ENCODE results near the gene SERPINA4. TPM values are rescaled to one million over a fixed set of nuclear protein-coding genes. Genes with fewer than 3 reads are reported as not detected.

The SERPINA4 gene
- total RNA-seq, 1 experiment from 2014 or later, result 6.3 TPM

DNA sequence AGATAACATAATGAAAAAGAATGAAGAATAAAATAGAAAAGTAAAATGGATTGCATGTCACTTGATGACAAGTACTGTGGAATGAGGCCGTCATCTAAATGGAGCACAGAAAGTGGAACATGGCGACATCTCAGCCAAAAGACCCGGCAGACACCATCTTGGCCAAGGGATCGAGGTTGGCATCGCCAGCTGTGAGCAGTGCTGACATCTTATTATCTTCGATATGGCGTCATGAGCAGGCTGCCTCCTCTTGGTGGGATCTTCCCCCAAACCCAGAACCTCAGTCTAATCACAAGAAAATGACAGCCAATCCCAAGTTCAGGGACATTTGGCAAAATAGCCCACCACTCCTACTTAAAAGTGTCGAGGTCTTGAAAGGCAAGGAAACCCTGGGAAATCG lies 35.1 kb downstream of the SERPINA4 start:
- DNase-seq, result no peak
- H3K4me1 ChIP-seq, result peaks cover 49% of the 10 kb centered on the region
- peaks cover 44% of the 10 kb centered on the region for H3K4me1 Mint-ChIP-seq (ENCODE audit: low read depth, unreplicated experiment)
- no TSS peak for BruUV-seq (replicated peaks)
- ChIA-PET POLR2A (no interaction called here), CTCF (interaction anchor here (0.7 kb wide), 1 partner anchor 47 kb away, joined by 4 read pairs; no protein-coding TSS in a partner anchor)
- no peaks in the 10 kb centered on the region for H3K27me3 Mint-ChIP-seq (ENCODE audit: insufficient read depth, unreplicated experiment)
- intact Hi-C loops (cut with micrococcal nuclease; ENCODE audit: unreplicated experiment), result no loop called here
- H3K4me3 ChIP-seq (ENCODE audit: low read depth, low read length), result no peak overlapping the region
- no peaks in the 10 kb centered on the region for H3K36me3 ChIP-seq (ENCODE audit: control insufficient read depth, insufficient read depth, low read length)
- H3K9me3 ChIP-seq, result no peaks in the 10 kb centered on the region
- no peaks in the 10 kb centered on the region for H3K27me3 ChIP-seq (replicated peaks; ENCODE audit: control insufficient read depth, insufficient read depth, low read length)
- no peak overlapping the region for H3K4me3 Mint-ChIP-seq (ENCODE audit: unreplicated experiment)
- peaks cover 5% of the 10 kb centered on the region for H3K36me3 Mint-ChIP-seq (ENCODE audit: insufficient read depth, unreplicated experiment)
- H3K9me3 Mint-ChIP-seq (ENCODE audit: unreplicated experiment), result peaks cover 6% of the 10 kb centered on the region
- TF ChIP-seq CTCF (IDR thresholded peaks at IDR 0.05; ENCODE audit: insufficient read depth in 1 of 2, low read depth in 1 of 2, low read length in 1 of 2, severe bottlenecking in 1 of 2, unreplicated experiment in 1 of 2), result no peak
- H3K27ac Mint-ChIP-seq (ENCODE audit: unreplicated experiment), result no peak overlapping the region

DNA sequence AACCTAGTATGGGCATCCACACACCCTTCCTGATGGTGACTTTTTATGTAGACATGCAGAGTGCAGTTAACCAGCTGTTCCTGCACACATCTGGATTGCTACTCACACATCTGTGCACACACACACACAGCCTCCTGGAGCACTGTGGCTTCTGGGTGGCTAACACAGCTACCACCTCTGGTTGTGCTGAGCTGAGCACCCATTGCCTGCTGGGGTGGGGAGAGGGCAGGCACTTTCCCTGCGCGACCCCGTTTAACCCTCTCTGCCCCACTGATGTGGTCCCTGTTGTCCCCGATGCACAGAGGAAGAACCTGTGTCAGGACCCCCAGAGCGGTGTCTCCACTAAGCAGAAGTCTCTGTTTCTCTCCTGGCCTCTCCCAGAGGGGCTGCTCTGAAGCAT lies 36.5 kb downstream of the SERPINA4 start:
- Mint-ChIP-seq H3K4me3 (ENCODE audit: unreplicated experiment) (no peak overlapping the region), H3K27me3 (ENCODE audit: insufficient read depth, unreplicated experiment) (no peaks in the 10 kb centered on the region), H3K36me3 (ENCODE audit: insufficient read depth, unreplicated experiment) (peaks cover 7% of the 10 kb centered on the region), H3K4me1 (ENCODE audit: low read depth, unreplicated experiment) (peaks cover 44% of the 10 kb centered on the region), H3K27ac (ENCODE audit: unreplicated experiment) (no peak overlapping the region), H3K9me3 (ENCODE audit: unreplicated experiment) (no peaks in the 10 kb centered on the region)
- BruUV-seq (replicated peaks), result no TSS peak
- Histone ChIP-seq H3K27me3 (replicated peaks; ENCODE audit: control insufficient read depth, insufficient read depth, low read length) (no peaks in the 10 kb centered on the region), H3K36me3 (ENCODE audit: control insufficient read depth, insufficient read depth, low read length) (no peaks in the 10 kb centered on the region), H3K4me3 (ENCODE audit: low read depth, low read length) (no peak overlapping the region), H3K4me1 (peaks cover 57% of the 10 kb centered on the region), H3K9me3 (no peaks in the 10 kb centered on the region)
- CTCF ChIA-PET, result no interaction called here
- no peak for DNase-seq
- POLR2A ChIA-PET, result no interaction called here
- intact Hi-C loops (cut with micrococcal nuclease; ENCODE audit: unreplicated experiment), result no loop called here
- TF ChIP-seq CTCF (IDR thresholded peaks at IDR 0.05; ENCODE audit: insufficient read depth in 1 of 2, low read depth in 1 of 2, low read length in 1 of 2, severe bottlenecking in 1 of 2, unreplicated experiment in 1 of 2), result no peak

DNA sequence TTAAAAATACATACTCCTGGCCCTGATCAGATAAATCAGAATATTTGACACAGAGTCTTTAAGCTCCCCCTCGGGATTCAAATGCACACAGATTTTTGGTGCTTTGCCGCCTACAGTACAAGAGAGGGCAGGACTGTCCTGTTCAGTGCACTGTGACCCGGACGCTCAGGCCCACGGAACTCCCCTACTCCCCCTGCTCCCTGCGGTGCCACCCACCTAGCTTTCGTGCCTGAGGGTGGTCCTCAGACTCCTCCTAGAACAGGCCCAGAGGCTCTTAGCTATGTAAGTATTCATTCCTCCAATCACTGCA lies 37.2 kb downstream of the SERPINA4 start:
- H3K9me3 Mint-ChIP-seq (ENCODE audit: unreplicated experiment), result no peaks in the 10 kb centered on the region
- Histone ChIP-seq H3K27me3 (replicated peaks; ENCODE audit: control insufficient read depth, insufficient read depth, low read length) (no peaks in the 10 kb centered on the region), H3K9me3 (no peaks in the 10 kb centered on the region), H3K4me3 (ENCODE audit: low read depth, low read length) (no peak overlapping the region), H3K36me3 (ENCODE audit: control insufficient read depth, insufficient read depth, low read length) (no peaks in the 10 kb centered on the region), H3K4me1 (peaks cover 55% of the 10 kb centered on the region)
- no peaks in the 10 kb centered on the region for H3K27me3 Mint-ChIP-seq (ENCODE audit: insufficient read depth, unreplicated experiment)
- DNase-seq, result no peak
- ChIA-PET POLR2A (no interaction called here), CTCF (interaction anchor here (0.6 to 1.5 kb wide), 2 partner anchors 11 to 164 kb away, joined by 4 to 5 read pairs; no protein-coding TSS in a partner anchor)
- peak overlapping the region; percentile 92 for H3K27ac Mint-ChIP-seq (ENCODE audit: unreplicated experiment)
- peaks cover 10% of the 10 kb centered on the region for H3K36me3 Mint-ChIP-seq (ENCODE audit: insufficient read depth, unreplicated experiment)
- no peak for TF ChIP-seq CTCF (IDR thresholded peaks at IDR 0.05; ENCODE audit: insufficient read depth in 1 of 2, low read depth in 1 of 2, low read length in 1 of 2, severe bottlenecking in 1 of 2, unreplicated experiment in 1 of 2)
- no TSS peak for BruUV-seq (replicated peaks)
- intact Hi-C loops (cut with micrococcal nuclease; ENCODE audit: unreplicated experiment), result no loop called here
- peaks cover 44% of the 10 kb centered on the region for H3K4me1 Mint-ChIP-seq (ENCODE audit: low read depth, unreplicated experiment)
- no peak overlapping the region for H3K4me3 Mint-ChIP-seq (ENCODE audit: unreplicated experiment)
